ENCODE data around the gene FBXO42.

FBXO42 gene

DNA sequence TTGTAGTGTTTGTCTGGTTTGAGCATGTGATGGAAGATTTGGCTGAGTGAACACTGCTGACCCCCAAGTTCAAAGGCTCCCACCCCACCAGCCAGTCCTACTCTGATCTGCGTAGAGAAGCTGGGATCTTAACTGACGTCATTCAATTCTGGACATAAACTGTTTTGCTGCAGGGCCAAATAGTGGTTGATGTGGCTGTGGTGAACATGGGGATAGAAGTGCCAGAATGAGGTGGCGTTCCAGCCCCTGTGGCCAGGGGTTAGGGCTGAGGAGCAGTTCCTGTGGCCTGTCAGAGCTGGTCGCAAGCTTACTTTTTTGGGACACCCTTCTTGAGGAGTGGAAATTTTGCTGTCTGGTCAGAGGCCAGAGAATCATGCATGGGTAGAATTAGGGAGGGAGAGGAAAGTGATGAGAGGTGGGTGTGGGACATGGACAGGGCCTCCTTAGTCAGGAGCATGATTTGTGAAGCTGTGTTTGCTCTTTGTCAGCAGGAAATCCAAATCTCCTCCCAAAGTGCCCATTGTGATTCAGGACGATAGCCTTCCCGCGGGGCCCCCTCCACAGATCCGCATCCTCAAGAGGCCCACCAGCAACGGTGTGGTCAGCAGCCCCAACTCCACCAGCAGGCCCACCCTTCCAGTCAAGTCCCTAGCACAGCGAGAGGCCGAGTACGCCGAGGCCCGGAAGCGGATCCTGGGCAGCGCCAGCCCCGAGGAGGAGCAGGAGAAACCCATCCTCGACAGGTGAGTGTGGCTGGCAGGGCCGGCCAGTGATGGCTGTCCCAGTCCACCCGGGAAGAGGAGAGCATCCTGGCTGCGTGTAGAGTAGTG, 40.7 kb upstream of the FBXO42 start:
- DNase-seq (ENCODE audit: extremely low spot score): no peak
- CTCF ChIA-PET: no interaction called here
- POLR2A ChIA-PET: no interaction called here
- no peak for TF ChIP-seq ELF4 (IDR thresholded peaks at IDR 0.05)
- no peak for TF ChIP-seq BHLHE40 (IDR thresholded peaks at IDR 0.05; ENCODE audit: borderline replicate concordance)
- TF ChIP-seq HDGF (IDR thresholded peaks at IDR 0.05; ENCODE audit: borderline replicate concordance): no peak
- TF ChIP-seq NFRKB (IDR thresholded peaks at IDR 0.05): no peak
- no peak for TF ChIP-seq TARDBP (IDR thresholded peaks at IDR 0.05)
- no peak for TF ChIP-seq LEF1 (IDR thresholded peaks at IDR 0.05; ENCODE audit: borderline replicate concordance)

DNA sequence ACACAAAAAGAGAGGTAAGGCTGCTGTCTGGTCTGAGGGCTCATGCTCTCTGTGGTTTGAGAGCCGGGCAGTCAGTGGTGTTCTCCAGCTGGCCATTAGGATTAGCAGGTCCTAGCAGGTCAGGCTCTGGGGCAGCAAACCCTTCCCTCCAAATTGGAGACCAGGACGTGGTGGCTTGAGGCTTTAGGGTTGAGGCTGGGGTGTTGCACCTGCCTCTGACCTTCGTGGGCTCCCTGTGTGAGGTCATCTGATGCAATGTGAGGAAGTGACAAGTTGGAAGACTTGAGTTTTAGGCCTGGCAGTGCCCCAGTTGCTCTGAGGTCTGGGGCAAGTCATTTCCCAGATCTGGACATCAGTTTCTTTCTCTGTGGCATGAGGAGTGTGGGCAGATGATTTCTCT, 39.1 kb upstream of the FBXO42 start:
- no peak for TF ChIP-seq TARDBP (IDR thresholded peaks at IDR 0.05)
- TF ChIP-seq HDGF (IDR thresholded peaks at IDR 0.05; ENCODE audit: borderline replicate concordance): no peak
- no peak for TF ChIP-seq ZNF384 (IDR thresholded peaks at IDR 0.05)
- TF ChIP-seq SP1 (IDR thresholded peaks at IDR 0.05): no peak
- no peak for TF ChIP-seq FOXM1 (IDR thresholded peaks at IDR 0.05; ENCODE audit: borderline replicate concordance)
- TF ChIP-seq, protein P1, sequence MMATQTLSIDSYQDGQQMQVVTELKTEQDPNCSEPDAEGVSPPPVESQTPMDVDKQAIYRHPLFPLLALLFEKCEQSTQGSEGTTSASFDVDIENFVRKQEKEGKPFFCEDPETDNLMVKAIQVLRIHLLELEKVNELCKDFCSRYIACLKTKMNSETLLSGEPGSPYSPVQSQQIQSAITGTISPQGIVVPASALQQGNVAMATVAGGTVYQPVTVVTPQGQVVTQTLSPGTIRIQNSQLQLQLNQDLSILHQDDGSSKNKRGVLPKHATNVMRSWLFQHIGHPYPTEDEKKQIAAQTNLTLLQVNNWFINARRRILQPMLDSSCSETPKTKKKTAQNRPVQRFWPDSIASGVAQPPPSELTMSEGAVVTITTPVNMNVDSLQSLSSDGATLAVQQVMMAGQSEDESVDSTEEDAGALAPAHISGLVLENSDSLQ (IDR thresholded peaks at IDR 0.05): no peak
- no peak for TF ChIP-seq L3MBTL2 (conservative IDR thresholded peaks at IDR 0.05)
- no peak for TF ChIP-seq BHLHE40 (IDR thresholded peaks at IDR 0.05; ENCODE audit: borderline replicate concordance)
- TF ChIP-seq CTBP1 (IDR thresholded peaks at IDR 0.05; ENCODE audit: borderline replicate concordance): no peak
- no peak for TF ChIP-seq ARNT (IDR thresholded peaks at IDR 0.05)
- no peak for TF ChIP-seq FOXK2 (IDR thresholded peaks at IDR 0.05)
- TF ChIP-seq NFRKB (IDR thresholded peaks at IDR 0.05): no peak
- TF ChIP-seq ELF4 (IDR thresholded peaks at IDR 0.05): no peak
- TF ChIP-seq FOXA1 (IDR thresholded peaks at IDR 0.05): no peak
- TF ChIP-seq LEF1 (IDR thresholded peaks at IDR 0.05; ENCODE audit: borderline replicate concordance): no peak
- no peak for TF ChIP-seq SUZ12 (IDR thresholded peaks at IDR 0.05)
- no peak for DNase-seq (ENCODE audit: extremely low spot score)
- POLR2A ChIA-PET: interaction anchor here (0.8 kb wide), 1 partner anchor 49 kb away, joined by 4 read pairs; the partner anchor contains the start of gene NECAP2
- CTCF ChIA-PET: no interaction called here

DNA sequence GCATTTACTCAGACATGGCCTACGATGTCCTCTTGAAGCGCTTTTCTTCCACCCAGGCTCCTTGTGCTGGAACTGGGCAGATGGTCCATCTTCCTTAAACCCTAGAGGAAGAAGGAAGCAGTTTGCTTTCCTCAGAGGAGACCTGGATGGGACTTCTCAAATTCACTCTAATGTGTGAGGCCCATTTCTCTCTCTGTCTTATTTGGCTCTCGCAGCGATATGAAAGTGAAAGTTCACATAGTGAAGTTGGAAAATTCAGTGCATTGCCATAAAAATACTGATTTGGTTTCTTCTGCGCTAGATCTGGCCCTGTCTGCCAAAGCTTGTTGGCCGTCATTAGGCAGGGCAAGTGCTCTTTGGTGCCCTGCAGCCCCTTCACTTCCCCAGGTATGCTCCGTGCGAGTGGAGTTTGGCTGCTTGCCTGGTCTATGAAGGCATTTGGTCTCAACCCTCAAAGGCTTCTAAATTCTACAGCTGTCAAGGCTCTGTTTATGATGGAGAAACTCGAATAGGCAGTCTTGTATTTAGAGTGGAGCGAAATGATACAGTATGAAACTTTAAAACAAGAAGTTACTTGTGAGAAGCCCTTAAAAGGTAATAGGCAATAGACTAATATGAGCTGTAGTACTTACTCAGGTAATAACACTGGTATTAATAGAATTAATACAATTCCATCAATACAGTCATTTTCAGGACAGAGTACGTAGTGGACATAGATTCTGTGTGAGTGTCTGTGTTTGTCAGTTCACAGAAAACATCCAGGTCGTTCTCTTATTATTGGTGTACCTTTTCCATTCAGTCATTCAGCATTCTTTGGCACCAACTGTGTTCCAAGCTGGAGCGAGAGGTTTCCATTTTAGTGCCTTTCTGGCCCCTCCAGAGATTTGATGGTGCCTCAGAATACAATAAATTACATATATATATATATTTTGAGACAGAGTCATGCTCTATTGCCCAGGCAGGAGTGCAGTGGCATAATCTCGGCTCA, 35.2 kb upstream of the FBXO42 start:
- TF ChIP-seq SUZ12 (IDR thresholded peaks at IDR 0.05): no peak
- TF ChIP-seq ELF4 (IDR thresholded peaks at IDR 0.05): no peak
- TF ChIP-seq, protein P1 (IDR thresholded peaks at IDR 0.05): no peak
- no peak for TF ChIP-seq FOXK2 (IDR thresholded peaks at IDR 0.05)
- no peak for TF ChIP-seq FOXA1 (IDR thresholded peaks at IDR 0.05)
- no peak for TF ChIP-seq LEF1 (IDR thresholded peaks at IDR 0.05; ENCODE audit: borderline replicate concordance)
- no peak for TF ChIP-seq BHLHE40 (IDR thresholded peaks at IDR 0.05; ENCODE audit: borderline replicate concordance)
- no peak for TF ChIP-seq NFRKB (IDR thresholded peaks at IDR 0.05)
- no peak for TF ChIP-seq HDGF (IDR thresholded peaks at IDR 0.05; ENCODE audit: borderline replicate concordance)
- no peak for TF ChIP-seq FOXM1 (IDR thresholded peaks at IDR 0.05; ENCODE audit: borderline replicate concordance)
- TF ChIP-seq L3MBTL2 (conservative IDR thresholded peaks at IDR 0.05): no peak
- no peak for TF ChIP-seq ARNT (IDR thresholded peaks at IDR 0.05)
- TF ChIP-seq CTBP1 (IDR thresholded peaks at IDR 0.05; ENCODE audit: borderline replicate concordance): no peak
- TF ChIP-seq SP1 (IDR thresholded peaks at IDR 0.05): no peak
- TF ChIP-seq ZNF384 (IDR thresholded peaks at IDR 0.05): no peak
- no peak for TF ChIP-seq TARDBP (IDR thresholded peaks at IDR 0.05)
- POLR2A ChIA-PET: no interaction called here
- DNase-seq (ENCODE audit: extremely low spot score): no peak
- CTCF ChIA-PET: interaction anchor here (1.0 kb wide), 1 partner anchor 314 kb away, joined by 3 read pairs; the partner anchor contains the start of gene FAM131C

DNA sequence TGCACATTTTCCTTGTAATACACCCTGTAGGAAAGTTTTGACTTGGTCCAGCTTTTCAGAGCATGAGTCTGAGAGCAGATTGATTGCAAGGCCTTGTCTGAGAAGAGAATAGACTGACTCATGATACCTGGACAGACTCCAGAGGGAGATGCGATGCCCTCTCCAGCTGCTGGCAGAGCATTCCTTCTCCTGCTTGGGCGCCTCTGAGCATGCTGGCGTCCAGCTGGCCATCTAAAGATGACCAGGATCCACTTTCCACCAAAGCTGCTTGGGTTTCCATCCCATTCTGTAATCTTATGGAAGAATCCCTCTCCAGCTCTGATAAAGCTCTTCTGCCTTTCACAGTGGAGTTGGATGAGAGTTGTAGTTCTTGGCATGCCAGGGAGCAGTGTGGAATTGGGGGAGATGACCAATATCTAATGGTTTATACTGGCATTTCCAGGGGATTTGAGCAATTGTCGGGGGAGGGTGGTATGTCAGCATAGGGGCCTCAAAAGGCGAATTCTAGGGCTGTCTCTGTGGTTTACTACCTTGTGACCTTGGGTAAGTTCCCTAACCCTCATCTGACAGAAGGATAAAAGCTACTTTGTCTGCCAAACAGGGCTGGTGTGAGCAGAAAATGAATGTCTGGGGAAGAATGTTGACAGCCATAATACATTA, 34.3 kb upstream of the FBXO42 start:
- TF ChIP-seq HDGF (IDR thresholded peaks at IDR 0.05; ENCODE audit: borderline replicate concordance) (no peak), FOXK2 (IDR thresholded peaks at IDR 0.05) (no peak), L3MBTL2 (conservative IDR thresholded peaks at IDR 0.05) (no peak), CTBP1 (IDR thresholded peaks at IDR 0.05; ENCODE audit: borderline replicate concordance) (no peak), ELF4 (IDR thresholded peaks at IDR 0.05) (no peak), FOXM1 (IDR thresholded peaks at IDR 0.05; ENCODE audit: borderline replicate concordance) (no peak), FOXA1 (IDR thresholded peaks at IDR 0.05) (no peak), SUZ12 (IDR thresholded peaks at IDR 0.05) (no peak), LEF1 (IDR thresholded peaks at IDR 0.05; ENCODE audit: borderline replicate concordance) (no peak), SP1 (IDR thresholded peaks at IDR 0.05) (no peak), NFRKB (IDR thresholded peaks at IDR 0.05) (no peak), ZNF384 (IDR thresholded peaks at IDR 0.05) (no peak), BHLHE40 (IDR thresholded peaks at IDR 0.05; ENCODE audit: borderline replicate concordance) (no peak)
- TF ChIP-seq, protein P1 (IDR thresholded peaks at IDR 0.05): no peak
- DNase-seq (ENCODE audit: extremely low spot score): no peak
- ChIA-PET POLR2A (interaction anchor here (1.4 kb wide), 1 partner anchor 11 kb away, joined by 5 read pairs; no protein-coding TSS in a partner anchor), CTCF (no interaction called here)

Measured in HEK293T (cell line).